ENCODE data around the gene MS4A6A. TPM values are rescaled to one million over a fixed set of nuclear protein-coding genes. Genes with fewer than 3 reads are reported as not detected.

The MS4A6A gene
- total RNA-seq, 2 experiments from 2014 or later = not detected

GRCh38 chr11:60183591-60184205 lies 815 bp upstream of the MS4A6A start:
- Mint-ChIP-seq H3K9me3 (ENCODE audit: low read depth) (peaks cover 5% of the 10 kb centered on the region), H3K27ac (no peak overlapping the region), H3K36me3 (ENCODE audit: low read depth) (no peaks in the 10 kb centered on the region), H3K4me3 (no peak overlapping the region), H3K27me3 (peaks cover 13% of the 10 kb centered on the region), H3K4me1 (peaks cover 4% of the 10 kb centered on the region)
- intact Hi-C loops (cut with DNase I, micrococcal nuclease) = no loop called here
- DNase-seq (no peak), ATAC-seq (no peak)
- ChIA-PET CTCF (interaction anchor here (0.6 to 1.1 kb wide), 2 partner anchors 11 to 68 kb away, joined by 3 to 5 read pairs; no protein-coding TSS in a partner anchor), POLR2A (no interaction called here)

GRCh38 chr11:60175860-60176275 lies 7.0 kb downstream of the MS4A6A start:
- DNase-seq (peak; percentile 45), ATAC-seq (peak; percentile 63)
- Mint-ChIP-seq H3K4me1 (peaks cover 8% of the 10 kb centered on the region), H3K27me3 (peaks cover 25% of the 10 kb centered on the region), H3K27ac (no peak overlapping the region), H3K4me3 (no peak overlapping the region), H3K9me3 (ENCODE audit: low read depth) (no peaks in the 10 kb centered on the region), H3K36me3 (ENCODE audit: low read depth) (no peaks in the 10 kb centered on the region)
- ChIA-PET CTCF (interaction anchor here (0.6 kb wide), 2 partner anchors 9 to 186 kb away, joined by 3 read pairs; no protein-coding TSS in a partner anchor), POLR2A (no interaction called here)
- intact Hi-C loops (cut with DNase I, micrococcal nuclease) = no loop called here

- DNase-seq (no peak), ATAC-seq (no peak)
- Mint-ChIP-seq H3K27ac (no peak overlapping the region), H3K27me3 (peaks cover 20% of the 10 kb centered on the region), H3K4me1 (peaks cover 10% of the 10 kb centered on the region), H3K4me3 (no peak overlapping the region), H3K36me3 (ENCODE audit: low read depth) (no peaks in the 10 kb centered on the region), H3K9me3 (ENCODE audit: low read depth) (peaks cover 13% of the 10 kb centered on the region)
- intact Hi-C loops (cut with DNase I, micrococcal nuclease) = no loop called here
- ChIA-PET CTCF (interaction anchor here (1.0 to 1.5 kb wide), 2 partner anchors 16 to 23 kb away, joined by 3 to 5 read pairs; no protein-coding TSS in a partner anchor), POLR2A (no interaction called here)
These were observed 10.9 kb downstream of the MS4A6A start for GRCh38 chr11:60172011-60172410.

- Mint-ChIP-seq H3K9me3 (ENCODE audit: low read depth) (peaks cover 13% of the 10 kb centered on the region), H3K4me3 (no peak overlapping the region), H3K36me3 (ENCODE audit: low read depth) (no peaks in the 10 kb centered on the region), H3K4me1 (peaks cover 7% of the 10 kb centered on the region), H3K27me3 (peaks cover 31% of the 10 kb centered on the region), H3K27ac (no peak overlapping the region)
- ChIA-PET POLR2A (no interaction called here), CTCF (interaction anchor here (1.3 to 1.5 kb wide), 2 partner anchors 24 to 81 kb away, joined by 5 to 6 read pairs; no protein-coding TSS in a partner anchor)
- ATAC-seq = no peak
- intact Hi-C loops (cut with DNase I, micrococcal nuclease) = no loop called here
- no peak for DNase-seq
These were observed 12.3 kb downstream of the MS4A6A start for GRCh38 chr11:60170566-60170965.

- DNase-seq = peak; percentile 46
- Mint-ChIP-seq H3K4me3 (no peak overlapping the region), H3K9me3 (ENCODE audit: low read depth) (peaks cover 13% of the 10 kb centered on the region), H3K36me3 (ENCODE audit: low read depth) (no peaks in the 10 kb centered on the region), H3K27ac (no peak overlapping the region), H3K4me1 (peaks cover 15% of the 10 kb centered on the region), H3K27me3 (peaks cover 30% of the 10 kb centered on the region)
- intact Hi-C loops (cut with DNase I, micrococcal nuclease) = loop anchor here (1.0 to 10.0 kb wide), 4 partner anchors 23 to 335 kb away; no protein-coding TSS in a partner anchor
- ChIA-PET CTCF (no interaction called here), POLR2A (interaction anchor here (0.7 kb wide), 1 partner anchor 654 kb away, joined by 3 read pairs; no protein-coding TSS in a partner anchor)
- no peak for ATAC-seq
These were observed 13.5 kb downstream of the MS4A6A start for GRCh38 chr11:60169264-60169915.

GRCh38 chr11:60168306-60168705 lies 14.6 kb downstream of the MS4A6A start:
- no peak overlapping the region for H3K27ac Mint-ChIP-seq
- peaks cover 15% of the 10 kb centered on the region for H3K4me1 Mint-ChIP-seq
- CTCF ChIA-PET = interaction anchor here (0.6 kb wide), 1 partner anchor 121 kb away, joined by 3 read pairs; no protein-coding TSS in a partner anchor
- H3K36me3 Mint-ChIP-seq (ENCODE audit: low read depth) = no peaks in the 10 kb centered on the region
- H3K27me3 Mint-ChIP-seq = peaks cover 34% of the 10 kb centered on the region
- peaks cover 13% of the 10 kb centered on the region for H3K9me3 Mint-ChIP-seq (ENCODE audit: low read depth)
- POLR2A ChIA-PET = no interaction called here
- H3K4me3 Mint-ChIP-seq = no peak overlapping the region
- ATAC-seq = no peak
- DNase-seq = no peak
- intact Hi-C loops (cut with DNase I, micrococcal nuclease) = loop anchor here (2.0 to 10.0 kb wide), 3 partner anchors 24 to 336 kb away; no protein-coding TSS in a partner anchor

- POLR2A ChIA-PET = interaction anchor here (0.6 kb wide), 1 partner anchor 666 kb away, joined by 3 read pairs; no protein-coding TSS in a partner anchor
- Mint-ChIP-seq H3K27me3 (peaks cover 35% of the 10 kb centered on the region), H3K9me3 (ENCODE audit: low read depth) (peaks cover 13% of the 10 kb centered on the region), H3K27ac (no peak overlapping the region), H3K4me1 (peaks cover 15% of the 10 kb centered on the region), H3K36me3 (ENCODE audit: low read depth) (no peaks in the 10 kb centered on the region), H3K4me3 (no peak overlapping the region)
- CTCF ChIA-PET = interaction anchor here (0.8 to 1.9 kb wide), 5 partner anchors 20 to 149 kb away, joined by 3 to 4 read pairs (median 3); no protein-coding TSS in a partner anchor
- ATAC-seq (no peak), DNase-seq (no peak)
- intact Hi-C loops (cut with DNase I, micrococcal nuclease) = loop anchor here (2.0 to 10.0 kb wide), 3 partner anchors 21 to 339 kb away; no protein-coding TSS in a partner anchor
These were observed 16.9 kb downstream of the MS4A6A start for GRCh38 chr11:60165951-60166350.

GRCh38 chr11:60165538-60165937 lies 17.3 kb downstream of the MS4A6A start:
- Mint-ChIP-seq H3K27me3 (peaks cover 32% of the 10 kb centered on the region), H3K36me3 (ENCODE audit: low read depth) (no peaks in the 10 kb centered on the region), H3K27ac (no peak overlapping the region), H3K9me3 (ENCODE audit: low read depth) (peaks cover 12% of the 10 kb centered on the region), H3K4me1 (peaks cover 15% of the 10 kb centered on the region), H3K4me3 (no peak overlapping the region)
- DNase-seq = peak; percentile 26
- CTCF ChIA-PET = interaction anchor here (1.1 to 1.9 kb wide), 4 partner anchors 20 to 30 kb away, joined by 3 to 4 read pairs (median 4); no protein-coding TSS in a partner anchor
- POLR2A ChIA-PET = no interaction called here
- ATAC-seq = peak; percentile 59
- intact Hi-C loops (cut with DNase I, micrococcal nuclease) = loop anchor here (2.0 to 10.0 kb wide), 3 partner anchors 21 to 339 kb away; no protein-coding TSS in a partner anchor

GRCh38 chr11:60164550-60165075 lies 18.3 kb downstream of the MS4A6A start:
- Mint-ChIP-seq H3K4me3 (no peak overlapping the region), H3K4me1 (peaks cover 13% of the 10 kb centered on the region), H3K27ac (no peak overlapping the region), H3K9me3 (ENCODE audit: low read depth) (peaks cover 7% of the 10 kb centered on the region), H3K27me3 (peaks cover 29% of the 10 kb centered on the region), H3K36me3 (ENCODE audit: low read depth) (no peaks in the 10 kb centered on the region)
- ChIA-PET CTCF (no interaction called here), POLR2A (no interaction called here)
- DNase-seq = peak; percentile 40
- intact Hi-C loops (cut with DNase I, micrococcal nuclease) = loop anchor here (1.0 to 10.0 kb wide), 5 partner anchors 20 to 340 kb away; no protein-coding TSS in a partner anchor
- ATAC-seq = peak; percentile 84

GRCh38 chr11:60161766-60162165 lies 21.1 kb downstream of the MS4A6A start:
- no peak overlapping the region for H3K27ac Mint-ChIP-seq
- H3K36me3 Mint-ChIP-seq (ENCODE audit: low read depth) = no peaks in the 10 kb centered on the region
- intact Hi-C loops (cut with DNase I, micrococcal nuclease) = loop anchor here in 1 of 2 experiments (10.0 kb wide), 1 partner anchor 343 kb away; no protein-coding TSS in a partner anchor
- H3K27me3 Mint-ChIP-seq = peaks cover 29% of the 10 kb centered on the region
- CTCF ChIA-PET = no interaction called here
- DNase-seq = no peak
- no peak overlapping the region for H3K4me3 Mint-ChIP-seq
- peaks cover 13% of the 10 kb centered on the region for H3K4me1 Mint-ChIP-seq
- H3K9me3 Mint-ChIP-seq (ENCODE audit: low read depth) = no peaks in the 10 kb centered on the region
- ATAC-seq = no peak
- POLR2A ChIA-PET = no interaction called here

GRCh38 chr11:60161107-60161506 lies 21.8 kb downstream of the MS4A6A start:
- ChIA-PET CTCF (no interaction called here), POLR2A (no interaction called here)
- Mint-ChIP-seq H3K27me3 (peaks cover 24% of the 10 kb centered on the region), H3K4me1 (peaks cover 14% of the 10 kb centered on the region), H3K9me3 (ENCODE audit: low read depth) (no peaks in the 10 kb centered on the region), H3K4me3 (no peak overlapping the region), H3K27ac (no peak overlapping the region), H3K36me3 (ENCODE audit: low read depth) (no peaks in the 10 kb centered on the region)
- no peak for ATAC-seq
- no peak for DNase-seq
- intact Hi-C loops (cut with DNase I, micrococcal nuclease) = loop anchor here in 1 of 2 experiments (10.0 kb wide), 1 partner anchor 344 kb away; no protein-coding TSS in a partner anchor
